ENCODE measurements around the gene BRAF.
"Not testable (repeated sequence)": the region's sequence is repeated elsewhere in the genome, so short reads cannot be mapped to it uniquely, and the experiment has no call there.

BRAF gene

DNA sequence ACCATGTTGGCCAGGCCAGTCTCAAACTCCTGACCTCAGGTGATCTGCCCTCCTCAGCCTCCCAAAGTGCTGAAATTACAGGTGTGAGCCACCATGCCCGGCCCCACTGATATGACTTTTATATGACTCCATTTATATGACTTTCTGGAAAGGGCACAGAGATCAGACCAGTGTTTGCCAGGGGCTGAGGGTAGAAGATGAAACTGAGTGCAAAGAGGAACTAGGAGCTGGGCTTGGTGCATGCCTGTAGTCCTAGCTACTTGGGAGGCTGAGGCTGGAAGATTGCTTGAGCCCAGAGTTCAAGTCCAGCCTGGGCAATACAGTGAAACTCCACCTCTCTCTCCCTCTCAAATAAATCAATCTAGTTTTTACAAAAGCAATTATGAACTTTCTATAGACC is 7.5 kb downstream of the BRAF start:
- peaks cover 11% of the 10 kb centered on the region for H3K4me1 ChIP-seq (ENCODE audit: control insufficient read depth, insufficient read depth, low read length)
- no peak overlapping the region for H3K27ac ChIP-seq (ENCODE audit: low read depth, low read length)
- no peaks in the 10 kb centered on the region for H3K36me3 ChIP-seq (ENCODE audit: control insufficient read depth, insufficient read depth, low read length)
- H3K9ac ChIP-seq (ENCODE audit: low read length): no peak overlapping the region
- H3K4me3 ChIP-seq (ENCODE audit: low read depth, low read length): no peak overlapping the region
- peaks cover 7% of the 10 kb centered on the region for H3K27me3 ChIP-seq (ENCODE audit: control insufficient read depth, insufficient read depth, low read length)
- peaks cover 9% of the 10 kb centered on the region; the same call in 1 of the 2 replicates for H3K9me3 ChIP-seq (ENCODE audit: control insufficient read depth, insufficient read depth, low read depth, low read length)

DNA sequence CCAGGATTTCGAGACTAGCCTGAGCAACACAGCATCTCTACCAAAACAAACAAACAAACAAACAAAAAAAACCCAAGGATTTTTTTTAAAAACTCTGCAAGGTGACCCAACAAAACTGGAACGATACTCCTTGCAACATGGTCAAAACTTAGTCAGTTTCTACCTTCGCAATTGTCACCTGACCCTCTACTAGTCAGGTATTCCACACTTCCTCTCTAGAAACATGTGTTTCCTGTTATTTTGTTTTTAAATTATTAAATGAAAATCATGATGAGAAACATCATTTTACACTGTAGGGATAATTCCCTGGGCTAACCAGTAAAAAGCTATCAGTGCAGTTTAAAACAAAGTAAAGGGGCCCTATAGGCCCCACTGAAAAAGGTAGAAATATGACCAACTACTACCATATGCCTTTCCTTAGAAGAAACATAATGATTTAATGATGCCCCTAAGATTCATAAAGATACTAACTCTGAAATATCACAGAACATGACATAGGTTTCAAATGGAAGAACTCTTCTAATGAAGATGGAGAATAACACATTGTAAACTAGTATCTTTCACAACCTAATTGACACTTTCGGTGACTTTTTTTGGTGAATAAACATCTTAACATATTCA is 8.7 kb downstream of the BRAF start:
- H3K27me3 ChIP-seq (ENCODE audit: control insufficient read depth, insufficient read depth, low read length): peaks cover 10% of the 10 kb centered on the region
- H3K4me3 ChIP-seq (ENCODE audit: low read depth, low read length): no peak overlapping the region
- H3K9ac ChIP-seq (ENCODE audit: low read length): no peak overlapping the region
- no peak overlapping the region for H3K27ac ChIP-seq (ENCODE audit: low read depth, low read length)
- H3K36me3 ChIP-seq (ENCODE audit: control insufficient read depth, insufficient read depth, low read length): no peaks in the 10 kb centered on the region
- H3K9me3 ChIP-seq (ENCODE audit: control insufficient read depth, insufficient read depth, low read depth, low read length): peaks cover 9% of the 10 kb centered on the region; the same call in 1 of the 2 replicates
- peaks cover 11% of the 10 kb centered on the region for H3K4me1 ChIP-seq (ENCODE audit: control insufficient read depth, insufficient read depth, low read length)

DNA sequence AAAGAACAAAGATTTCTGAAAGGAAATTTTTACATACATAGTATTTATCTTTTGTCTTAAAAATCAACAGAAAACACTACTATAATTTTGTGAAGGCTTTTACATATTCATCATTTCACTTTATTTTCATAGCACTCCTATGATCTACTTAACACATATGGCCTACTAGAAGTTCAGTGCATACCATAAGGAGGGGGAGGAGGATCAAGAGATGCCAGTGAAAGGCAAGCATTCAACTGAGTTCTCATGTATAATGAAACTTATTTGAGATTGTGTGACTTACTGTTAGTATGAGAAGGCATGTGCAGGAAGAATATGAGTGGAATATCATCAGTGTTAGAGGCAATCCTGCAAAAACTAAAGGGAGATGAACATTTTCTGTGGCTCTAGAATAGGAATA is 10.6 kb downstream of the BRAF start:
- Histone ChIP-seq H3K36me3 (ENCODE audit: control insufficient read depth, insufficient read depth, low read length) (no peaks in the 10 kb centered on the region), H3K9ac (ENCODE audit: low read length) (no peak overlapping the region), H3K27ac (ENCODE audit: low read depth, low read length) (no peak overlapping the region), H3K9me3 (ENCODE audit: control insufficient read depth, insufficient read depth, low read depth, low read length) (peaks cover 9% of the 10 kb centered on the region; the same call in 1 of the 2 replicates), H3K27me3 (ENCODE audit: control insufficient read depth, insufficient read depth, low read length) (peaks cover 10% of the 10 kb centered on the region), H3K4me3 (ENCODE audit: low read depth, low read length) (no peak overlapping the region), H3K4me1 (ENCODE audit: control insufficient read depth, insufficient read depth, low read length) (peaks cover 11% of the 10 kb centered on the region)

DNA sequence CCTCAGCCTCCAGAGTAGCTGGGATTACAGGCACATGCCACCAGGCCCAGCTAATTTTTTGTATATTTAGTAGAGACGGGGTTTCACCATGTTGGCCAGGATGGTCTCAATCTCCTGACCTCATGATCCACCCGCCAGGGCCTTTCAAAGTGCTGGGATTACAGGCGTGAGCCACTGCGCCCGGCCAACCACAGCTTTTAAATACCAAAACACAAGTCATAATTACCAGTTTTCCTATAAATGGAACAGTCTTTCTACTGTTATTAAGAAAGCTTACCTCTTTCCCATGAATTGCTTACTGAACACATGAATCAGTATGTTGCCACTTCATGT is 11.2 kb downstream of the BRAF start:
- not testable (repeated sequence) for H3K4me3 ChIP-seq (ENCODE audit: low read depth, low read length)

DNA sequence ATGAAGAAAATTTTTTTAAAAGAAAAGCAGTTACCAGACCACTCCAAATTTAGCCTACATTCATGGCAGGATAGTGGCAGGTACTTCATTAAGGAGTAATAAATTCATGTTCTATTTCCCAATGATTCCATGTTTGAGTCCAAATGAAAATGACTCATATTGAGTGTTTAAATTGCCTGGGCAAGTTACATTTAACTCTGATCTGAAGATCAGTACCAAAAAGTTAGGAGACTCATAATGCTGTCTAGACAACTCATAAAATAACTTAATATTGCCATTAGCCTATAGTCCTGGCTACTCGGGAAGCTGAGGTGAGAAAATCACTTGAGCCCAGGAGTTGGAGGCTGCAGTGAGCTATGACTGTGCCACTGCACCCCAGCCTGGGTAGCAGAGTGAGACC is 13.0 kb downstream of the BRAF start:
- Histone ChIP-seq H3K4me1 (ENCODE audit: control insufficient read depth, insufficient read depth, low read length) (peaks cover 11% of the 10 kb centered on the region), H3K9me3 (ENCODE audit: control insufficient read depth, insufficient read depth, low read depth, low read length) (no peaks in the 10 kb centered on the region), H3K27ac (ENCODE audit: low read depth, low read length) (no peak overlapping the region), H3K27me3 (ENCODE audit: control insufficient read depth, insufficient read depth, low read length) (peaks cover 10% of the 10 kb centered on the region), H3K4me3 (ENCODE audit: low read depth, low read length) (no peak overlapping the region), H3K36me3 (ENCODE audit: control insufficient read depth, insufficient read depth, low read length) (no peaks in the 10 kb centered on the region), H3K9ac (ENCODE audit: low read length) (no peak overlapping the region)

More for the DNA sequence above, 11.2 kb downstream of the BRAF start:
- not testable (repeated sequence) for H3K9me3 ChIP-seq (ENCODE audit: control insufficient read depth, insufficient read depth, low read depth, low read length); H3K9ac ChIP-seq (ENCODE audit: low read length); H3K27ac ChIP-seq (ENCODE audit: low read depth, low read length); H3K36me3 ChIP-seq (ENCODE audit: control insufficient read depth, insufficient read depth, low read length)
- Histone ChIP-seq H3K27me3 (ENCODE audit: control insufficient read depth, insufficient read depth, low read length) (peaks cover 10% of the 10 kb centered on the region), H3K4me1 (ENCODE audit: control insufficient read depth, insufficient read depth, low read length) (peaks cover 11% of the 10 kb centered on the region)

DNA sequence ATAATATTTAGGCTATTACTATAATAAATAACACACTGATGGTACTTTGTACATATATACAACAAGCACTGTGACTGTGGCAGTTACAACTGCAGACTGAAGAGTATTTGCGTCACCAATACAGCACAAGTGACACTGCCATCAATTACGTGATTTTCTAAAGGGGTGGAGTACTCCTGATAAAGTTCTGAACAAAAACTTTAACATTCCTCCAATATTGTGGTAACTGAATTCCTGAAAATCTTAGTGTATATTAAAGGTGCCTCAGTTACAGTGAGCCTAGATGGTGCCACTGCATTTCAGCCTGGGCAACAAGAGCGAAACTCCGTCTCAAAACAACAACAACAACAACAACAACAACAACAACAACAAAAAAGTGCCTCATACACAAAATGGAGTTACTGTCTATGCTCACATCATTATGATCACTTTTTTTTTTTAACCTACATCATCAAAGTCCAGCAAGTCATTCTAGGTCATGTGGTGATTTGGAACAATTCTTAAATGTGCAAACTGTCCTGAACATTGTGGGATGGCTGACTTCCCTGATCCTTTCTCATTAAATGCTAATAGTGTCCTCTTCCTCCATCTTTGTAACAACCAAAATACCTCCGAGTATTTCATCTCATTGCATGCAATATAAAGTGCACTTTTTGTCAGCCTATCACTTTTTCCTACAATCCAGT is 15.1 kb downstream of the BRAF start:
- Histone ChIP-seq H3K4me1 (ENCODE audit: control insufficient read depth, insufficient read depth, low read length) (peaks cover 11% of the 10 kb centered on the region), H3K27ac (ENCODE audit: low read depth, low read length) (no peak overlapping the region), H3K36me3 (ENCODE audit: control insufficient read depth, insufficient read depth, low read length) (no peaks in the 10 kb centered on the region), H3K4me3 (ENCODE audit: low read depth, low read length) (no peak overlapping the region), H3K9ac (ENCODE audit: low read length) (no peak overlapping the region), H3K9me3 (ENCODE audit: control insufficient read depth, insufficient read depth, low read depth, low read length) (no peaks in the 10 kb centered on the region), H3K27me3 (ENCODE audit: control insufficient read depth, insufficient read depth, low read length) (peaks cover 10% of the 10 kb centered on the region)

DNA sequence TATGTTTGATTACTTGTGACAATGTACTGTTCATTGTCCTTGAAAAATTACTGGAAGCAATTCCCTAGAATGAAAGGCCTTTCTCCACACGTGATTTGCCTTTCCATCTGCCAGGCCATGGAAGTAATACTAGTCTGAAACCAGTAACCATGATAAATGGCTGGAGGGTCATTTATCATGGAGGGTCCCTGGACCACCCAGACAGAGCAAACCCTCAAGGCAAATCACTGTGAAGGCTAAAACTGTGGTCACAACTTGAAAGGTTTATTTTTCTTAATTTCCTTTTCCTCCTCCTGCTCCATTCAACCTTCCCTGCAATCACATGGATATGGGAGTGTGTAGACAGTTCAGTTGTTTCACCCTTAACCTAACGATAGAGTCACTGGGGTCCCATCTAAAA is 16.4 kb downstream of the BRAF start:
- H3K4me1 ChIP-seq (ENCODE audit: control insufficient read depth, insufficient read depth, low read length): peaks cover 7% of the 10 kb centered on the region
- H3K9ac ChIP-seq (ENCODE audit: low read length): no peak overlapping the region
- peaks cover 10% of the 10 kb centered on the region for H3K27me3 ChIP-seq (ENCODE audit: control insufficient read depth, insufficient read depth, low read length)
- H3K27ac ChIP-seq (ENCODE audit: low read depth, low read length): no peak overlapping the region
- no peak overlapping the region for H3K4me3 ChIP-seq (ENCODE audit: low read depth, low read length)
- peaks cover 2% of the 10 kb centered on the region; the same call in 1 of the 2 replicates for H3K36me3 ChIP-seq (ENCODE audit: control insufficient read depth, insufficient read depth, low read length)
- peaks cover 4% of the 10 kb centered on the region; the same call in 1 of the 2 replicates for H3K9me3 ChIP-seq (ENCODE audit: control insufficient read depth, insufficient read depth, low read depth, low read length)

DNA sequence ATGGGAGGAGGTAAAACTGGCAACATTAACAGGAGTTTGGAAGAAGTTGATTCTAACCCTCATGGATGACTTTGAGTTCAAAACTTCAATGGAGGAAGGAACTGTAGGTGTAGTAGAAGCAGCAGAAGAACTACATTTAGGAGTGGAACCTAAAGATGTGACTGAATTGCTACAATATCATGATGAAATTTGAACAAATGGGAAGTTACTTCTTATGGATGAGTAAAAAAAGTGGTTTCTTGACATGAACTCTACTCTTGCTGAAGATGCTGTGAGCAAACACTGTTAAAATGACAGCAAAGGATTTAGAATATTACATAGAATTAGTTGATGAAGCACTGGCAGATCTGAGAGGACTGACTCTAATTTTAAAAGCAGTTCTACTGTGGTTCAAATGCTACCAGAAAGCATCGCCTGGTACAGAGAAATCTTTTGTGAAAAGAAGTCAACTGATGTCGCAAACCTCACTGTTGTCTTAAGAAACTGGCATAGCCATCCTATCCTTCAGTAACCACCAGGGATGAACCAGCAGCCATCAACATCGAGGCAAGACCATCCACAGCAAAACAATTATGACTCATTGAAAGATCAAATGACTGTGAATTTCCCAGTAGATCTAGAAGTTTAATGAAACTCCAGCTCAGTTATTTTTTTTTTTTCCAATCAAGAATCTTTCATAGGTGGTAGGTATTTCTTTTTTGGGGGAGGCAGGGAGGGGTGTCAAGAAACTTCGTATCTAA is 20.8 kb downstream of the BRAF start:
- no peak overlapping the region for H3K27ac ChIP-seq (ENCODE audit: low read depth, low read length)
- H3K27me3 ChIP-seq (ENCODE audit: control insufficient read depth, insufficient read depth, low read length): no peaks in the 10 kb centered on the region
- H3K9ac ChIP-seq (ENCODE audit: low read length): no peak overlapping the region
- H3K4me3 ChIP-seq (ENCODE audit: low read depth, low read length): no peak overlapping the region
- peaks cover 4% of the 10 kb centered on the region; the same call in 1 of the 2 replicates for H3K36me3 ChIP-seq (ENCODE audit: control insufficient read depth, insufficient read depth, low read length)
- H3K4me1 ChIP-seq (ENCODE audit: control insufficient read depth, insufficient read depth, low read length): peaks cover 10% of the 10 kb centered on the region
- peaks cover 6% of the 10 kb centered on the region; the same call in 1 of the 2 replicates for H3K9me3 ChIP-seq (ENCODE audit: control insufficient read depth, insufficient read depth, low read depth, low read length)

DNA sequence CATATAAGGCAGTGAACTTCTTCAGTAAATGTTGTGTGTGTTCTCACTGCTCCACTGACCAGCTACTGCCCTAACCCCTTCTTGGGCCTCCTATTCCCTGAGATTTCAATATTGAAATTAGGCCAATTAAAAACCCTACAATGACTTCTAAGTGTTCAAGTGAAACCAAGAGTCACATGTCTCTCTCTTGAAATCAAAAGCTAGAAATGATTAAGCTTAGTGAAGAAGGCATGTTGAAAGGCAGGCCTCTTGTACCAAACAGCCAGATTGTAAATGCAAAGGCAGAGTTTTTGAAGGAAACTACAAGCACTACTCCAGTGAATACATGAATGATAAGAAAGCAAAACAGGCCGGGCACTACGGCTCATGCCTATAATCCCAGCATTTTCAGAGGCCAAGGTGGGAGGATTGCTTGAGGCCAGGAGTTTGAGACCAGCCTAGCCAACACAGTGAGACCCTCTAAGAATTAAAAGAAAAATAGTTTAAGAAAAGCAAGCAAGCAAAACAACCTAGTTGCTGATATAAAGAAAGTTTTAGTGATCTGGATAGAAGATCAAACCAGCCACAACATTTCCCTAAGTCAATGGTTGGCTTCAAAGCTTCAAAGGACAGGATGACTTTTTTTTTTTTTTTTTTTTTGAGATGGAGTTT is 22.3 kb downstream of the BRAF start:
- no peaks in the 10 kb centered on the region for H3K27me3 ChIP-seq (ENCODE audit: control insufficient read depth, insufficient read depth, low read length)
- H3K4me3 ChIP-seq (ENCODE audit: low read depth, low read length): no peak overlapping the region
- H3K9ac ChIP-seq (ENCODE audit: low read length): no peak overlapping the region
- H3K27ac ChIP-seq (ENCODE audit: low read depth, low read length): no peak overlapping the region
- H3K4me1 ChIP-seq (ENCODE audit: control insufficient read depth, insufficient read depth, low read length): peaks cover 10% of the 10 kb centered on the region
- peaks cover 4% of the 10 kb centered on the region; the same call in 1 of the 2 replicates for H3K36me3 ChIP-seq (ENCODE audit: control insufficient read depth, insufficient read depth, low read length)
- H3K9me3 ChIP-seq (ENCODE audit: control insufficient read depth, insufficient read depth, low read depth, low read length): peaks cover 6% of the 10 kb centered on the region; the same call in 1 of the 2 replicates

DNA sequence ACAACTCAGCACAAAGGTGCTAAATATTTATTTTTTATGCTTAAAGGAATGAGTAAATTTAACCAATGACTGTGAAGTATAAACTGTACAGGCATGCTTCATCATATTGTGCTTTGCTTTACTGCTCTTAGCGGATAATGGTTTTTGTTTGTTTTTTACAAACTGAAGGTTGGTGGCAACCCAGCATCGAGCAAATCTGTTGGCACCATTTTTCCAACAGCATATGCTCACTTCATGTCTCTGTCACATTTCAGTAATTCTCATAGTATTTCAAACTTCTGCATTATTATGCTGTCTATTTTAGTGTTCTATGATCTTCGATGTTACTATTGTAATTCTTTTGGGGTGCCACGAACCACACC is 22.8 kb downstream of the BRAF start:
- H3K9me3 ChIP-seq (ENCODE audit: control insufficient read depth, insufficient read depth, low read depth, low read length): peaks cover 6% of the 10 kb centered on the region; the same call in 1 of the 2 replicates
- H3K36me3 ChIP-seq (ENCODE audit: control insufficient read depth, insufficient read depth, low read length): peaks cover 4% of the 10 kb centered on the region; the same call in 1 of the 2 replicates
- H3K27ac ChIP-seq (ENCODE audit: low read depth, low read length): no peak overlapping the region
- H3K4me1 ChIP-seq (ENCODE audit: control insufficient read depth, insufficient read depth, low read length): peaks cover 10% of the 10 kb centered on the region
- no peak overlapping the region for H3K4me3 ChIP-seq (ENCODE audit: low read depth, low read length)
- H3K9ac ChIP-seq (ENCODE audit: low read length): no peak overlapping the region
- H3K27me3 ChIP-seq (ENCODE audit: control insufficient read depth, insufficient read depth, low read length): no peaks in the 10 kb centered on the region
